Measurements from ENCODE around the gene ABCA13.

Gene ABCA13

DNA sequence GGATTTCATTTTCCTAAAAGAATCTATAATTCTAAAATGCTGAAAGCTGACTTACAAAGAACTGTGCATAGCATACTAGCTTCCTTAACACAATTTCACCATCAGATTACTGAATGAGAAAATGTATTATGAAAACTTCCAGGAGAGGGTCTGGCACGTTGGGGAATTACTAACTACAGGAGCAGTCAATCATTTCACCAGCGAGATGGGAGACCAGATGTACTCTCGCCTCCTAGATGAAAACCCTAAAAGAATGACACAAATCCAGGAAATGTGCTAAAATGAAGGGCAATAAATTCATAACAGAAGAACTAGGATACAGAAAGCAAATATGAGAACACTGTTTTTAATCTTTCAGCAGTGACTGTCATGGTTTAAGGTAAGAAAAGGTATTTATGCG is 330.8 kb downstream of the ABCA13 start:
- no peak overlapping the region for H3K9ac ChIP-seq (ENCODE audit: low read depth, low read length, poor library complexity, severe bottlenecking)

DNA sequence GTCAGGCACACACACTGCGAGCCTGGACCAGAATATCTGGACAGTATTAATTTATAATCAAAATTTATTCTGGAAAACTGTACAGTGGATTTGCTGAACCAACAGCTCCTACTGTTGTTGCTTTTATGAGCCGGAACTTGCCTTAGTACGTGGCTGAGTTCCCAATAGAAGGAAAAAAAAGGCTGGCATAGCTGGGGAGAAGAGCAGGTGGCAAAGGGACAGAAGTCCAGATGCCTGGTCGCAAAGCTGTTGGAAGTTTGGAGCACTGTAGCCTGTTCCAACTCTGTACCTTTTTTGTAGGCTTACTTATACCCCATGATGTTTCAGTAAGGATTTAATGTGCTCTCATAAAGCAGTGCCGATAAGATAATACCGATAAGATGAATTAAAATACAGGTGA is 333.8 kb downstream of the ABCA13 start:
- H3K4me1 ChIP-seq (ENCODE audit: insufficient read depth, low read length, poor library complexity, severe bottlenecking) = no peaks in the 10 kb centered on the region
- no peak overlapping the region for H2AFZ ChIP-seq (ENCODE audit: low read length)
- H3K4me3 ChIP-seq (ENCODE audit: low read length, poor library complexity, severe bottlenecking) = no peak overlapping the region
- no peaks in the 10 kb centered on the region for H3F3A ChIP-seq (ENCODE audit: low read depth)
- no peak overlapping the region for H3K9ac ChIP-seq (ENCODE audit: low read depth, low read length, poor library complexity, severe bottlenecking)
- peaks cover 3% of the 10 kb centered on the region; the same call in 1 of the 2 replicates for H3K9me3 ChIP-seq (ENCODE audit: insufficient read depth, low read depth, low read length)
- H3K79me2 ChIP-seq (ENCODE audit: insufficient read depth, low read length) = no peaks in the 10 kb centered on the region
- no peaks in the 10 kb centered on the region for H3K27me3 ChIP-seq (ENCODE audit: insufficient read depth, low read length, poor library complexity, severe bottlenecking)
- H3K9me2 ChIP-seq (replicated peaks; ENCODE audit: low read depth, low read length) = no peaks in the 10 kb centered on the region
- no peaks in the 10 kb centered on the region for H4K20me1 ChIP-seq (ENCODE audit: insufficient read depth, low read length, poor library complexity, severe bottlenecking)
- H3K4me2 ChIP-seq (ENCODE audit: low read depth, low read length, poor library complexity, severe bottlenecking) = no peak overlapping the region
- no peak for TF ChIP-seq CTCF (conservative IDR thresholded peaks at IDR 0.05; ENCODE audit: low read length)
- no peak for TF ChIP-seq EZH2phosphoT487 (IDR thresholded peaks at IDR 0.05; ENCODE audit: borderline replicate concordance)
- H3K36me3 ChIP-seq (ENCODE audit: insufficient read depth, low read length) = no peaks in the 10 kb centered on the region

More for the DNA sequence above, 330.8 kb downstream of the ABCA13 start:
- H3K36me3 ChIP-seq (ENCODE audit: insufficient read depth, low read length) = no peaks in the 10 kb centered on the region
- no peak for TF ChIP-seq CTCF (conservative IDR thresholded peaks at IDR 0.05; ENCODE audit: low read length)
- no peak for TF ChIP-seq EZH2phosphoT487 (IDR thresholded peaks at IDR 0.05; ENCODE audit: borderline replicate concordance)
- no peaks in the 10 kb centered on the region for H3K9me3 ChIP-seq (ENCODE audit: insufficient read depth, low read depth, low read length)
- no peak overlapping the region for H3K4me2 ChIP-seq (ENCODE audit: low read depth, low read length, poor library complexity, severe bottlenecking)
- H3K27me3 ChIP-seq (ENCODE audit: insufficient read depth, low read length, poor library complexity, severe bottlenecking) = no peaks in the 10 kb centered on the region
- no peaks in the 10 kb centered on the region for H3K4me1 ChIP-seq (ENCODE audit: insufficient read depth, low read length, poor library complexity, severe bottlenecking)
- no peak overlapping the region for H2AFZ ChIP-seq (ENCODE audit: low read length)
- H4K20me1 ChIP-seq (ENCODE audit: insufficient read depth, low read length, poor library complexity, severe bottlenecking) = no peaks in the 10 kb centered on the region
- H3F3A ChIP-seq (ENCODE audit: low read depth) = no peaks in the 10 kb centered on the region
- no peaks in the 10 kb centered on the region for H3K9me2 ChIP-seq (replicated peaks; ENCODE audit: low read depth, low read length)
- H3K79me2 ChIP-seq (ENCODE audit: insufficient read depth, low read length) = no peaks in the 10 kb centered on the region
- no peak overlapping the region for H3K4me3 ChIP-seq (ENCODE audit: low read length, poor library complexity, severe bottlenecking)

GRCh38 chr7:48505466-48505865 is 334.2 kb downstream of the ABCA13 start:
- no peaks in the 10 kb centered on the region for H3K27me3 ChIP-seq (ENCODE audit: insufficient read depth, low read length, poor library complexity, severe bottlenecking)
- H3F3A ChIP-seq (ENCODE audit: low read depth) = no peaks in the 10 kb centered on the region
- no peaks in the 10 kb centered on the region for H3K36me3 ChIP-seq (ENCODE audit: insufficient read depth, low read length)
- H3K79me2 ChIP-seq (ENCODE audit: insufficient read depth, low read length) = no peaks in the 10 kb centered on the region
- no peak overlapping the region for H3K9ac ChIP-seq (ENCODE audit: low read depth, low read length, poor library complexity, severe bottlenecking)
- peaks cover 3% of the 10 kb centered on the region; the same call in 1 of the 2 replicates for H3K9me3 ChIP-seq (ENCODE audit: insufficient read depth, low read depth, low read length)
- no peak overlapping the region for H3K4me2 ChIP-seq (ENCODE audit: low read depth, low read length, poor library complexity, severe bottlenecking)
- no peak overlapping the region for H2AFZ ChIP-seq (ENCODE audit: low read length)
- no peaks in the 10 kb centered on the region for H4K20me1 ChIP-seq (ENCODE audit: insufficient read depth, low read length, poor library complexity, severe bottlenecking)
- no peak overlapping the region for H3K4me3 ChIP-seq (ENCODE audit: low read length, poor library complexity, severe bottlenecking)
- no peaks in the 10 kb centered on the region for H3K9me2 ChIP-seq (replicated peaks; ENCODE audit: low read depth, low read length)
- H3K4me1 ChIP-seq (ENCODE audit: insufficient read depth, low read length, poor library complexity, severe bottlenecking) = no peaks in the 10 kb centered on the region
- TF ChIP-seq CTCF (conservative IDR thresholded peaks at IDR 0.05; ENCODE audit: low read length) (no peak), EZH2phosphoT487 (IDR thresholded peaks at IDR 0.05; ENCODE audit: borderline replicate concordance) (no peak)

Measured in Loucy (cell line).